ENCODE data around the gene GATA6. TPM values are rescaled to one million over a fixed set of nuclear protein-coding genes. Genes with fewer than 3 reads are reported as not detected.

The GATA6 gene
- 17.6 and 19.0 TPM in 2 replicates for total RNA-seq (2014; rRNA removed; shearing (Covaris generic))
- 6.6 and 6.9 TPM in 2 replicates for polyA plus RNA-seq (2016; fragmentation: Nextera tagmentation; extraction: Ambion mirVana)

DNA sequence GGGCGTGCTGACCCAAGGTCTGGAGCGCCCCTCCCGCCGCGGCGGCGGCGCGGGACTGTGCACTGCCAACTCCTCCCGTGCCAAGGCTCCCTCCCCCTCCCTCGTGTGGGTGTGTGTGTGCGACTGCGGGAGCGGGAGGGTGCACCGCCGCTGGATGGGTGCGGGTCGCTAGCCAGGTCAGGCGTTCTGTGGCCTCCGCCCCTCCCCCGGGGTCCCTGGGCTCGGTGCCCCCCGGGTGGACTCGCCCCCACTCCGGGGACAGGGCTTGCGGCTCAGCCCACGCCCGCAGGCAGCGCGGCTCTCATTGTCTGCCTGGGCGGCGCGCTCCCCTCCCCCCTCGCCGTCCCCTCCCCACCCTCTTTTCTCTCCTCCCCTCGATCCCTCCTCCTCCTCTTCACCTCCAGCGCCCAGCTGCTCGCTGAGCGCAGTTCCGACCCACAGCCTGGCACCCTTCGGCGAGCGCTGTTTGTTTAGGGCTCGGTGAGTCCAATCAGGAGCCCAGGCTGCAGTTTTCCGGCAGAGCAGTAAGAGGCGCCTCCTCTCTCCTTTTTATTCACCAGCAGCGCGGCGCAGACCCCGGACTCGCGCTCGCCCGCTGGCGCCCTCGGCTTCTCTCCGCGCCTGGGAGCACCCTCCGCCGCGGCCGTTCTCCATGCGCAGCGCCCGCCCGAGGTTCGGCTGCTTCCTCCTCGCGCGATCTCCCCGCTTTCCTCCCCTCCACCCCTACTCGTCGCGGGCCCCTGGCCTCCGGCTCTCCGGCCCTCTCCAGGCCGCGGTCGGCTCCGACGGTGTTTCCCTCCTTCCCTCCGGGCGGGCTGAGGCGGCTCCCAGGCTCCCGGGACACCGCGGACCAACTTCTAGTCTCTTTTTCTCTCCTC, at the start of gene GATA6:
TSS of gene GATA6 (plus strand) at position 579 of the 878 bp plus-strand sequence. CDS start 1,556 bp downstream, outside the sequence.
- DNase-seq = peak; percentile 95
- Histone ChIP-seq H3K9me2 (ENCODE audit: insufficient read depth) (no peaks in the 10 kb centered on the region), H3K27me3 (replicated peaks; ENCODE audit: insufficient read depth) (peaks cover 41% of the 10 kb centered on the region), H3K79me2 (ENCODE audit: insufficient read depth) (peaks cover 28% of the 10 kb centered on the region), H3K9ac (peak within 1 kb of the TSS; percentile 93), H3K4me3 (peak within 1 kb of the TSS; percentile 95), H4K20me1 (ENCODE audit: insufficient read depth) (no peaks in the 10 kb centered on the region), H3K4me1 (ENCODE audit: insufficient read depth) (peaks cover 14% of the 10 kb centered on the region; the same call in 1 of the 2 replicates), H3K4me2 (ENCODE audit: unreplicated experiment) (peak within 1 kb of the TSS; percentile 79), H2AFZ (peak within 1 kb of the TSS; percentile 66), H3K9me3 (ENCODE audit: low read depth) (no peaks in the 10 kb centered on the region), H3K27ac (peak within 1 kb of the TSS; percentile 82), H3K36me3 (ENCODE audit: low read depth) (no peaks in the 10 kb centered on the region), H3F3A (ENCODE audit: insufficient read depth) (no peaks in the 10 kb centered on the region)
- 1 to 2% methylated on average over 40 to 70 of the region's 87 CpGs for WGBS, 2 experiments (ENCODE audit: low coverage in 1 of 2, low lambda C conversion rate in 2 of 2, missing lambda C conversion rate in 2 of 2)
- in situ Hi-C loops (cut with MboI) = loop anchor here (5.0 kb wide), 1 partner anchor 393 kb away; no protein-coding TSS in a partner anchor
- no peak for TF ChIP-seq EZH2 (IDR thresholded peaks at IDR 0.05; ENCODE audit: insufficient read depth, poor library complexity, severe bottlenecking)
- TF ChIP-seq EZH2phosphoT487 (IDR thresholded peaks at IDR 0.05; ENCODE audit: insufficient read depth, low read depth) = no peak

DNA sequence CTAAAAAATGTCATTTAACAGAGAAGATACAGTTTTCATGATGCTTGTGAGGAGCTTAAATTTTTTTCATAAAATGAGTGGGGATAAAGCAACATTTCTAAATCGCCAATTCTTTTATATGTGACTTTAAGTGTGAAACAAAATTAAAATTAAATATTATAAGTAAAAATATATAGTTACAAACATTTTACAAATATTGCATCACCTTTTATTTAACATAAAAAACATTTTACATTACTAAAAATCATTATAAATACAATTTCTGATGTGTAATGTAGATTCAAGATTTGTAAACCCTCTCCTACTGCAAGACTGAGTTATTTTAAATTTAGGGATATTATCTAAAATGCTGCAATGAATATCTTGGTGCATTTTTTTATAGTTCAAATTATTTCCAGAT, 44.4 kb upstream of the GATA6 start:
- no peak overlapping the region for H3K9ac ChIP-seq
- H3K9me2 ChIP-seq (ENCODE audit: insufficient read depth) = no peaks in the 10 kb centered on the region
- no peaks in the 10 kb centered on the region for H3K36me3 ChIP-seq (ENCODE audit: low read depth)
- H3K9me3 ChIP-seq (ENCODE audit: low read depth) = no peaks in the 10 kb centered on the region
- H3K27me3 ChIP-seq (replicated peaks; ENCODE audit: insufficient read depth) = peaks cover 51% of the 10 kb centered on the region
- no peak overlapping the region for H3K4me2 ChIP-seq (ENCODE audit: unreplicated experiment)
- in situ Hi-C loops (cut with MboI) = no loop called here
- no peak overlapping the region for H3K27ac ChIP-seq
- TF ChIP-seq EZH2phosphoT487 (IDR thresholded peaks at IDR 0.05; ENCODE audit: insufficient read depth, low read depth) = no peak
- no peak for TF ChIP-seq EZH2 (IDR thresholded peaks at IDR 0.05; ENCODE audit: insufficient read depth, poor library complexity, severe bottlenecking)
- H2AFZ ChIP-seq = no peak overlapping the region
- 33 to 37% methylated on average over 1 of the region's 1 CpG for WGBS, 2 experiments (ENCODE audit: low coverage in 1 of 2, low lambda C conversion rate in 2 of 2, missing lambda C conversion rate in 2 of 2)
- H3K4me3 ChIP-seq = no peak overlapping the region
- no peaks in the 10 kb centered on the region for H3K4me1 ChIP-seq (ENCODE audit: insufficient read depth)
- H3F3A ChIP-seq (ENCODE audit: insufficient read depth) = no peaks in the 10 kb centered on the region
- no peaks in the 10 kb centered on the region for H4K20me1 ChIP-seq (ENCODE audit: insufficient read depth)
- peak; percentile 4 for DNase-seq
- no peaks in the 10 kb centered on the region for H3K79me2 ChIP-seq (ENCODE audit: insufficient read depth)

DNA sequence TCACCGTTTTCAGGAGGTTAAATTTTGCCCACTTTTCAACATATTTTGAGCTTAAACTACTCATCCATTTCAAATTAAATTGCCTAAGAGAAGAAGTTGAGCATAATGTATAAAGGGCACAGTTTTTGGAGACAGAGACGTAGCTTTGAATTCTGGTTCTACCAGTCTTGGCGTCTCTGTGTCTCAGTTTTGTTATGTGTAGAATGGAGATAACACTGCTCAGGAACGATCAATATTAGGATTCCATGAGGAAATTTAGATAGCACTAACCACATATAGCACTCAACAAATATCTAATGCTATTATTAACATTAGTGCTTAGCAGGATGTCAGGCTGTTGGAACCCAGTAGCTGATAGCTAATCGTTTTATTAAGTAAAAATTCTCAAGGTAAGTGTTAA, 40.4 kb upstream of the GATA6 start:
- in situ Hi-C loops (cut with MboI) = no loop called here
- Histone ChIP-seq H2AFZ (no peak overlapping the region), H3K4me1 (ENCODE audit: insufficient read depth) (no peaks in the 10 kb centered on the region), H3K9me2 (ENCODE audit: insufficient read depth) (no peaks in the 10 kb centered on the region), H3K9me3 (ENCODE audit: low read depth) (no peaks in the 10 kb centered on the region), H3K36me3 (ENCODE audit: low read depth) (no peaks in the 10 kb centered on the region), H3K27me3 (replicated peaks; ENCODE audit: insufficient read depth) (peaks cover 46% of the 10 kb centered on the region), H3K4me3 (no peak overlapping the region), H4K20me1 (ENCODE audit: insufficient read depth) (no peaks in the 10 kb centered on the region), H3K4me2 (ENCODE audit: unreplicated experiment) (no peak overlapping the region), H3K79me2 (ENCODE audit: insufficient read depth) (no peaks in the 10 kb centered on the region), H3K27ac (no peak overlapping the region), H3K9ac (no peak overlapping the region), H3F3A (ENCODE audit: insufficient read depth) (no peaks in the 10 kb centered on the region)
- TF ChIP-seq EZH2 (IDR thresholded peaks at IDR 0.05; ENCODE audit: insufficient read depth, poor library complexity, severe bottlenecking) = no peak
- TF ChIP-seq EZH2phosphoT487 (IDR thresholded peaks at IDR 0.05; ENCODE audit: insufficient read depth, low read depth) = no peak
- no peak for DNase-seq
- 28 to 29% methylated on average over 5 of the region's 5 CpGs for WGBS, 2 experiments (ENCODE audit: low coverage in 1 of 2, low lambda C conversion rate in 2 of 2, missing lambda C conversion rate in 2 of 2)

DNA sequence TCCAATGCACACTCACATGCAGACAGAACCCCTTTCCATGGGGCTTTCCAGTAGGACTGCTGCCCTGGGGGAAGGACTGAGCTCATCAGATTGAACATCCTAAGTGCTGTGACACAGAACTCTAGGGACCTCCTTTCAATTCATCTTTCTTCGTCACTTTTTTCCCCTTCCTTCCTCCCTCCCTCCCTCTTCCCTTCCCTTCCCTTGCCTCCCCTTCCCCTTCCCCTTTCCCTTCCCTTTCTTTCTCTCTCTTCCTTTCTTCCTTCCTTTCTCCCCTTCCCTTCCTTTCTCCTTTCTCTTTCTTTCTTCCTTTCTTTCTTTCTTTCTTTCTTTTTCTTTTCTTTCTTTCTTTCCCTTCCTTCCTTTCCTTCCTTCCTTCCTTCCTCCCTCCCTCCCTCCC, 39.6 kb upstream of the GATA6 start:
- WGBS, 2 experiments (ENCODE audit: low coverage in 1 of 2, low lambda C conversion rate in 2 of 2, missing lambda C conversion rate in 2 of 2) = 47% methylated on average over 1 of the region's 1 CpG; no CpG with 5 or more reads in 1 of the 2 experiments
- H3K9ac ChIP-seq = no peak overlapping the region
- H3K4me1 ChIP-seq (ENCODE audit: insufficient read depth) = no peaks in the 10 kb centered on the region
- H3K27ac ChIP-seq = no peak overlapping the region
- DNase-seq = no peak
- H3K4me2 ChIP-seq (ENCODE audit: unreplicated experiment) = no peak overlapping the region
- no peaks in the 10 kb centered on the region for H3K36me3 ChIP-seq (ENCODE audit: low read depth)
- H3K79me2 ChIP-seq (ENCODE audit: insufficient read depth) = no peaks in the 10 kb centered on the region
- in situ Hi-C loops (cut with MboI) = no loop called here
- no peaks in the 10 kb centered on the region for H4K20me1 ChIP-seq (ENCODE audit: insufficient read depth)
- no peak overlapping the region for H2AFZ ChIP-seq
- no peaks in the 10 kb centered on the region for H3K9me2 ChIP-seq (ENCODE audit: insufficient read depth)
- no peaks in the 10 kb centered on the region for H3K9me3 ChIP-seq (ENCODE audit: low read depth)
- no peak for TF ChIP-seq EZH2 (IDR thresholded peaks at IDR 0.05; ENCODE audit: insufficient read depth, poor library complexity, severe bottlenecking)
- TF ChIP-seq EZH2phosphoT487 (IDR thresholded peaks at IDR 0.05; ENCODE audit: insufficient read depth, low read depth) = no peak
- H3K4me3 ChIP-seq = no peak overlapping the region
- H3F3A ChIP-seq (ENCODE audit: insufficient read depth) = no peaks in the 10 kb centered on the region
- H3K27me3 ChIP-seq (replicated peaks; ENCODE audit: insufficient read depth) = peaks cover 43% of the 10 kb centered on the region

Data from GM23248 (cell line).